Stimulated activated CD8-positive, alpha-beta memory T cell treated with anti-CD3 and anti-CD28 coated beads, Interleukin-12 subunit alpha, Interleukin-12 subunit beta, amount 100 ng/mL, for 1 hour (primary cell): ENCODE data around the gene DUS2.
"Not testable (repeated sequence)": the region's sequence is repeated elsewhere in the genome, so short reads cannot be mapped to it uniquely, and the experiment has no call there.

Source experiments
- DNase-seq: peaks from one replicate; pipeline ENCODE4 v3.0.0-alpha.2; 2020; ENCODE audit warnings: low read depth

The DUS2 gene

DNA sequence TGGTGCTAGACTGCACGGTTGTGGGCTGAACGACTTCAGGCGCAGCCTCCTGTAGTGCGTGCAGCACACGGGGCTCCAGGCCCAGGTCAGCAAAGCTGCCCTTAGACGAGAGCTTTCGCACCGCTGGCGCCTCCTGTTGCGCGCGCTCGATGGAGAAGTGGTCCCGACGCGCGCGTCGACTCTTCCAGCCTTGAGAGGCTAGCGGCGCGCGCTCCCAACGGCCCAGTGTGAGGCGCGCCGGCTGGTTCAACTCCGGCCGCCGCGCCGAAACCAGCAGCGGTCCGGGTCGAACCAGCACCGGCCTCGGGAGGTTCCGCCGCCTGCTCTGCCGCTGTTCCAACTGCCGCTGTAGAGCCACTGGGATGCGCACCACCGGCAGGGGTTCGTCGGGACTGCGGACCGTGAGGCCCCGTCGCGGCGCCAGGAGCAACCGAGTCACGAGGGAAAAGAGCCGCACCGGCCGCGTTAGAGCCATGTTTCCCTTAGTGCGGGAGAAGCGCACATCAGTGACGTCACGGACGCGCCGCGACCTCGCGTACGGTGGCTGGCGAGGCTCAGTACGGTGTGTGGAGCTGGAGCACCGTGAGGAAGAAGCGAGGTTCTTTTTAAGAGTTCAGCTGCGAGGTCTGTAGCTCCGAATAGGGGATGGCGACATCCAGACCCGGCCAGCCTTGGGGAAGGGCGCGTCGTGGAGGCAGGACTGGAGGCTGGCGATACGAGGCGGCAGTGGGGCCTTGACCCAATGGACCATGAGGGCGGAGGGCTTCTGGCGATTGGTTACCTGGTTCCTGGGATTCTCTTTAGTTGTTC, at the start of gene DUS2, which contains the start of gene DDX28:
Gene DUS2 (plus strand): TSS at position 557 of the 810 bp plus-strand sequence. CDS start 14,740 bp downstream, outside the sequence.
Gene DDX28 (minus strand): TSS at position 505 of the 810 bp plus-strand sequence. CDS start 30 bp downstream, at position 475.
- DNase-seq = peak; percentile 93

DNA sequence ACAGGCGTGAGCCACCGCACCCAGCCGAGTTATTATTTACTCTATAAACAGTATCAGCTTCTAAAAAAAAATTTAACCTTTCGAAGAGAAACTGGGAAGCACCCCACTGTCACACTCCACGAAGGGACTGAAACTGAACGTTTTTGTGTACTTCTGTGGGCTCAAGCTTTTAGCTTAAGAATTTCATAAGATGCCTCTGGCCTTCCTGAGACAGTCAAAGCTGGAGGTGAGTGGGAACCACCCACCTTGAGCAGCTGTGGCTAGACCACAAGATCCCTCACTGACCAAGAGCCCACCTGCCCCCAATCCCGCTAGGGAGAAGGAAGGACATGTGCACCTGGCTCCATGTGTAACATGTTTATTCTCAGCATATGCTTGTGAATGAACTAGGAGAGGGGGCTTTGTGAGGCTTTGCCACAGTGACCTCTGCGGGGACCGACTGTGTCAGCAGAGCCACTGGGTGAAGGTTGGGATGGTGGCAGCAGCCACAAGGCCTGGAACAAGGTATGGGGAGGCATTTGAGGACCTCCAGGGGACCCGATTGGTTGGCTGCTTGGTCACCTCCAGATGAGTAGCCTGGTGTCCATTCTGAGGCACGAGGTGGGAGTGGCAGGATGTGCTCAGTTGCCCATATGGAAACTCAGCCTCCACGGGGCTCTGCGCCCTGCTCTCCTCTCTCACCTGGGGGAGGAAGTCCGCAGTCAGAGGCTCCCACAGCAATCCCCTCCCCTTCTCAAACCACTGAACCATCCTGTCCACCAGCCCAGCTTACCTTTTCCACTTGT, 47.6 kb upstream of the DUS2 start:
- no peak for DNase-seq

DNA sequence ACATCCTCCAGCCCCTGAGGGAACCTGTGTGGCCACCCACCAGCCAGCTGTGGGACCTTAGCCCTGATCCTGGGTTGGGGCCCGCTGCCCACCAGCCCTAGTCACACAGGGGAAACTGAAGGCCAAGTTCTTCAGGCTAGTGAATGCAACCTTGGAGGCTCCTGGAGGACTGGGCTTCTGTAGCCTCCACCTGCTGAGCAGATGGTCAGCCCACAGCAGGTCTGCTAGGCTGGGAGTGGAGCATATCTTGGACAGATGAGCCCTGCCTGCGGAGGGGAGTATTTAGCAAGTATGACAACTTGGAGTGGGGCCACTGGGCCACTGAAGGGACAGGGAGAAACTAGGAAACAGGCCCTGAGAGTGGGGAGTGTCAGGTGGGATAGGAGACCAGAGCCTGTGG, 46.9 kb upstream of the DUS2 start:
- DNase-seq = no peak

DNA sequence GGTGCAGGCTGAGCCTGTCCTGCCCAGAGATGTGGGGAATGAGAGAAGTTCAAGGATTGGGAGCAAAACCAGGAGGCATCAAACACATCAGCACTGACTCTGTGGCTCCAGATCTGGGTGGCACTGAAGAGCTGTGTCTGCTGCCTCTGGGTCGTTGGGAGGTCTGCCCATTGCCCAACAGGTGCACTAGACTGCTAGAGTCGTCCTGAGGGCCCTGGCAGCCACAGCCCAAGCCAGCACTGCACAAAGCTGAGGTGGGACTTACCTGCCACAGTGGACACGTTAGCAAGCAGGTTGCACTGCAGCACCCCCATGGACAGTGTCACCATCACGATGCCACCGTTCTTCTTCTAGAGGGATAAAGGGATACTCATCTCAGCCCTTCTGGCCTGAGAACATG, 46.1 kb upstream of the DUS2 start:
- DNase-seq = no peak

DNA sequence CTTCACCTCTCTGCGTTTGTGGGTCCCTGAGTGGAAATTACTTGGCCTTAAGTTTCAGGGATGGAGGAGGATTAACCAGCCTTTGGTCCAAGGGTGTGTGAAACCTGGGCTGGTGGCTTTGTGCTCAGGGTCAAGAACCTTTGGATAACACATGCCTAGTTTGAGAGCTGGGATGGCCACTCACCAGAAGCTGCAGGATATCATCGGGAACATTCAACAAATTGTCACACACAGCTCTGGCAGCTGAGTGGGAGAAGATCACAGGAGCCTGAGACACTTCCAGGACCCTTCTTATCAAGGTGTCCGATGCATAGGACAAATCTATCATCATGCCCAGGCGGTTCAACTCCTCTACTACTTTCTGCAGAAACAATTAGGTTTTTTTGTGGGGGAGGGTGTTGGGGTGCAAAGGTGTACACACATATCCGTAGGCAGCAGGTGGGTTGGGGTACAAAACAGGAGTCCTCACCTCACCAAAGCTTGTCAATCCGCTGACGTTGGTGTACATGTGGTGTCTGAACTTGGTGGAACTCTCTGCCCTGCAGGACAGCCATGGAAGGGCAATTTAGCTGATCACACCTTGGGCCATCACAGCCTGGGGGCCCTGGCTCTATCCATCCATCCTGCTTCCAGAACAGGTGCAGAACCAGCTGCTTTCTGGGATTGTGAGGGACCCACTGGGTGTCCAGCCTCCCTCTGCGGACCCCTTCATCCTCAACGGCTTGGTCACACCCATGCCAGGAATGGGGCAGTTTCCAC, 45.4 kb upstream of the DUS2 start:
- no peak for DNase-seq

DNA sequence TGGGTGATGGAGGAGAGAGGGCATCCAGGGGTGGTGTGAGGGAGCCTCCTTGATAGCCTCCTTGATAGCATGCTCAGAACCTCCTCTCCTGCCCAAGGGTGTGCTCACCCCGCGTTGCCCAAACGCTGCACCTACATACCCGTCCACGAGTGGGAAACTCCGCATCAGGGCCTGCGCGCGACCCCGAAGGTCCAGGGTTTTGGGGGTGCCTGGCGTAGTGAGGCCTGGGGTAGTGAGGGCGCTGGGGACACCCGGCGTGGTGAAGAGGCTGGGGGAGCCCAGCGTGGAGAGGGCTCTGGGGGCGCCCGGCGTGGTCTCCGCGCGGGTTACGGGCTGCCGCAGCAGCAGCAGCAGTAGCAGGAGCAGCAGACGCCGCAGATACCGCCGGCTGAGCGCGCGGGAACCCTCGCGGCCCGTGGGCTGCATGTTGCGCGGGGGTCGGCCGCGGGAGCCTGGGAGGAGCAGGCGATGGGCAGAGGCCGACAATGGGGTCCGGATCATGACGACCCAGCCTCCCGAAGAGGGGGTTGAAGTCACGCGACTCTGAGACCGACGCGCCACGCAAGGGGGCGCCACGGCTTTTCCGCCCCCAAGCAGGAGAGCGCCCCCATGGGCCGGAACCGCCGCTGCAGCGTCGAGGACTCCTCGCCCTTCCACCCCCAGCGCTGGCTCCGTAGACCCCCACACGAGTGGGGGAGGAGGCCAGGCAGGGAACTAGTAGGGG, 43.0 kb upstream of the DUS2 start, which contains the start of gene DPEP3:
Gene DPEP3 (minus strand): TSS at position 545 of the 724 bp plus-strand sequence. CDS start 119 bp downstream, at position 426.
- DNase-seq = no peak

DNA sequence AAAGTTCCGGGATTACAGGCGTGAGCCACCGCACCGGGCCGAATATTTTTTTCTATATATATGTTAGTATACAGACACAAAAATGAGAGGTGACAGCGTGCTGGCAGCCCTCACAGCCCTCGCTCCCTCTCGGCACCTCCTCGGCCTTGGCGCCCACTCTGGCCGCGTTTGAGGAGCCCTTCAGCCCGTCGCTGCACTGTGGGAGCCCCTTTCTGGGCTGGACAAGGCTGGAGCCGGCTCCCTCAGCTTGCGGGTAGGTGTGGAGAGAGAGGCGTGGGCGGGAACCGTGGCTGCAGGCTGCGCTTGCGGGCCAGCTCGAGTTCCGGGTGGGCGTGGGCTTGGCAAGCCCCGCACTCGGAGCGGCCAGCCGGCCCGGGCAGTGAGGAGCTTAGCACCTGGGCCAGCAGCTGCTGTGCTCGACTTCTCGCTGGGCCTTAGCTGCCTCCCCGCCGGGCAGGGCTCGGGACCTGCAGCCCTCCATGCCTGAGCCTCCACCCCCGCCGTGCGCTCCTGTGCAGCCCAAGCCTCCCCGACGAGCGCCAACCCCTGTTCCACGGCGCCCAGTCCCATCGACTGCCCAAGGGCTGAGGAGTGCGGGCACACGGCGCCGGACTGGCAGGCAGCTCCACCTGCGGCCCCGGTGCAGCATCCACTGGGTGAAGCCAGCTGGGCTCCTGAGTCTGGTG, 40.9 kb upstream of the DUS2 start:
- DNase-seq = no peak

DNA sequence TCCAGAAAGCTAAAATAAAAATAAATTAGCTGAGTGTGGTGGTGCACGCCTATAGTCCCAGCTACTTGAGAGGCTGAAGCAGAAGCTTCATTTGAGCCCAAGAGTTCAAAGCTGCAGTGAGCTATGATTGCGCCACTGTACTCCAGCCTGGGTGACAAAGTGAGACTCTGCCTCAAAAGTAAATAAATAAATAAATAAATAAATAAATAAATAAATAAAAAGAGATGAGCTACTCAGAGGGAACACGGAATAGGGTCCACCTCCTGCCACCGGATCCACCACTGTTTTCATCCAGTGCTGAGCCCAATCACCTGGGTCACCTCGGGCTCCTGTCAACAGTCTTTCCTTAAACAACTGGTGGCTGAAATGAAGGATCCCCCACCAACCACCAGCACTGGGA, 36.1 kb upstream of the DUS2 start:
- DNase-seq = no peak

DNA sequence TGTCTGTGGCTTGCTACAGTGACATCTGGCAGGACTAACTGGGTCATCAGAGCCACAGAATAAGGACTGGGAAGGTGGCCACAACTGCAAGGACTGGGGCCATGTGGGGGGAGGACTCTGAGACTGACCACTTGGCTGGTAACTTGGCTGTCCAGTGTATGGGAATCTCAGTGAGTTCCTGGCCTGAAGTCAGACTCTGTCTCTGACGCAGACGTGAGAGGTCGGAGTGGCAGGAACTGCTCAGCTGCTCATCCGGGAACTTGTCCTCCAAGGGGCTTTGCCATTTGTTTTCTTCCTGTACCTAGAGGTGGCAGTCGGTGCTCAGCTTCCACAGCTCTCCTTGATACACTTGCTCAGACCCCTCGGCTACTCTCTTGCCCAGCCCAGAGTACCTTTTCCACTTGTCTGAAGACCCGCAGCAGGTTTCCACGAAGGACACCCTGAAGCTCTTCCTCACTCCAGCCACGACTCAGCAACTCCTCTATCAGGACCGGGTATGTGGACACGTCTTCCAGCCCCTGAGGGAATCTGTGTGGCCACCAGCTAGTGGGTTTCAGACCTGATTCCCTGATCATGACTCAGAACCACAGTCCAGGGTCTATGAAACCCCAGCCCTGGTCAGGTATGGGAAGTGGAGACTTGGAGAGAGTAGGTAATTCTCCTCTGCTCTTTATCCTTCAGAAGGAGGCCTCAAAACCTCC, 35.5 kb upstream of the DUS2 start:
- no peak for DNase-seq

DNA sequence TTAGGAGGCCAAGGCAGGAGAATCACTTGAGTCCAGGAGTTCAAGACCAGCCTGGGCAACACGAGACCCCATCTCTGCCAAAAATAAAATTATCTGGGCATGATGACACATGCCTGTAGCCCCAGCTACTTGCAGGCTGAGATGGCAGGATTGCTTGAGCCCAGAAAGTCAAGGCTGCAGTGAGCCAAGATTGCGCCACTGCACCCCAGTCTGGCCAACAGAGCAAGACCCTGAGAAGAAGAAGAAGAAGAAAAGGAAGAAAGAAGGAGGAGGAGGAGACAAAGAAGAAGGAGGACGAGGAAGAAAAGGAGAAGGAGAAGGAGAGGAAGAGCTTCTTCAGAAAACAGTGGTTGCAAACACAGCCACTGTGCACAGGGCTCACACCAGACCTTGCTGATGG, 34.4 kb upstream of the DUS2 start:
- DNase-seq = no peak

DNA sequence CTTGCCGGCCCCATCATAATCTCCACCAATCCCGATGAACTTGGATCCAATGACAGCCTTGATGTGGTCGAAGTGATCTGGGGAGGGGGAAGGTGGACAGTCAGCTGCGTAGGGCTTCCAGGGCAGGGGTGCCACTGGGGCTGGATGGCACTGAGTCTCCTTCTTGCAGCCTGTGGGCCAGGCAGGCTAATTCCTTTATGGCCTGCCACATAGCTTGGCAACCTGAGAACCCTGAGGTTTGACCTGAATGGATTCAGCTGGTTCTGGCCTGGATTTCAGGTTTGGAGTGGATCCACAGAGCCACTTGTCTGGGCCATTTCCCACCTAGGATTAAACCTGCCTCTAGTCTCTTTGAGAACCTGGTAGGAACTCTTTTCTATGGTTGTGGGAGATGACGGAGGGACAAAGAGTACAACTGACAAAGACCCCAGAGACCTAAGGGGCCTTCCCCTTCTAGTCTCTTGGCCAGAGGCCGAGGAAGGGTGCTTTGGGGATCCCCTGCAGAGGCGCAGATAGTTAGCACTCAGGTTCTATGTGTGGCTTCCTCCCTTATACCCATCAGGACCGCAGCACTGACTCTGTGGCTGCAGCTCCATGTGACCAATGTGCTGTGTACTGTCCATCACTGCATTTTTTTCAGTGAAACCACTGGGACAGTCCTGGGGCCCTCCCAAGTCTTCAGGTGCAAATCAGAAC, 33.6 kb upstream of the DUS2 start:
- no peak for DNase-seq

DNA sequence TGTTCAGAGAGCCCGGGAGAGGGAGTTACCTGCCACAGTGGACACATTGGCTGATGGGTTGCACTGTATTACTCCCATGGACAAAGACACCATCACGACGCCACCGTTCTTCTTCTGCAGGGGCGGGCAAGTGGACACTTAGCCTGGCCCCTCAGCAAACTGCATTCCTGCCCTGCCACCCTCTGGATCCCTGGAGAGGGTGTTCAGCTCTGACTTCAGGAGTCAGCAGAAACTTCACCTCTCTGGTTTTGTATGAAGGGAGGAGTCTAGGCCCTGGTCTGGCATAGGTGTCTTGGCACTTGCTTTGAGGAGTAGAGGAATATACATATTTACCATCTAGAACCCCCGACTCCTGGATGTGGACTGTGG, 33.1 kb upstream of the DUS2 start:
- no peak for DNase-seq

DNA sequence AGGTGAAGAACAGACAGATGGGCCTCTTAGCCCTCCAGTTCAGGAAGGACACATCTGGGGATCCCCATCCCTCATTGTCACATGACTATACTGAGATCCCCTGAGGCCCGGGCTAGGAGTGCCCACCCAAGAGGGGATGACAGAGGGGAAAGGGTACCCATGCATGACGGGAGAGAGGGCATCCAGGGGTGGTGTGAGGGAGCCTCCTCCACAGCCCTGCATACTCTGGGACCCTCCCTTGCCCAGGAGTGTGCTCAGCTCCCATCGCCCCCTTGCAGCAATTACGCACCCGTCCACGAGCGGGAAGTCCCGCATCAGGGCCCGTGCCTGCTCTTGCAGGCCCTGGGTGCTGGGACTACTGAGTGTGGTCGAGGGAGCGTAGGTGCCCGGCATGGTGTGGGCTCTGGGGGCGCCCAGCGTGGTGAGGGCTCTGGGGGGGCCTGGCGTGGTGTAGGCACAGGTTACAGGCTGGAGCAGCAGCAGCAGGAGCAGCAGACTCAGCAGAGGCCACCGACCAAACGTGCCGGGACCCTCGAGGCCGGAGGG, 30.4 kb upstream of the DUS2 start:
- DNase-seq = no peak

DNA sequence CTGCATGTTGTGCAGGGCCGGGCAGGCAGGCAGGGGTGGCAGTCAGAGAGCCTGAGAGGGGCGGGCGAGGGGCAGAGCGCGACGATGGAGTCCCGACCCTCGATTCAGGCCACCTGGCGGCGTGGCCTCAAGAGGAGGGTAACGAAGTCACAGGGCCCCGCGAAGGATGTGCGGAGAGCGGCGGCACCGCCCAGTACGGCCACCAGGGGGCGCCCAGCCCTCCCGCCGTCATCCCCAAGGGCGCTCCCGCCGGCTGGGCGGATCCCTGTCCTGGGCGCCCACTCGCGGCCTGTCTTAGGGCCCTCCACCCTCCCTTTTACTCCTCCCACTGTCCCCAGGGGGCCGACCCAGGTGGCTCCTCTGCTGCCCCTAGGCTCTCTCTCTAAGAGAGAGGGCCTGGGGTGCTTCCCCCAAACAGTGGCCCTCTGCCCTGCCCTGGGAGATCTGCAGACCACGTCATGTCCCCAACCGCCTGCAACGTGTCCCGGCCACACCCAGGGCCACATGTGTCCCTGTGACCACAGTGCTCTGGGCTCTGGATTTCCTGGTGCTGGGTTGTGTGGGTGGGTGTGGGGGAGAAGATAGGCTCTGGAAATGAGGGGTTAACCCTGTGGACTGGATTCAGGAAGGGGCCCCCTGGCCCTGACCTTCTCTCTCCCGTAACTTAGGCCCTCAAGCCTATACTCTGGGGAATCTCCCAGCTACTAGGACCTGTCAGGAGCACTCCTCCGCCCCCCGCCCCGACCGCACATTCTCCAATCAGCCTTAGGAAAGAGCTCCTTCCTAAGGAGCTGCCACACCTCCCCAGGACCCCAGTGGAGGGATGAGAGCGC, 29.7 kb upstream of the DUS2 start:
- peak; percentile 66 for DNase-seq

DNA sequence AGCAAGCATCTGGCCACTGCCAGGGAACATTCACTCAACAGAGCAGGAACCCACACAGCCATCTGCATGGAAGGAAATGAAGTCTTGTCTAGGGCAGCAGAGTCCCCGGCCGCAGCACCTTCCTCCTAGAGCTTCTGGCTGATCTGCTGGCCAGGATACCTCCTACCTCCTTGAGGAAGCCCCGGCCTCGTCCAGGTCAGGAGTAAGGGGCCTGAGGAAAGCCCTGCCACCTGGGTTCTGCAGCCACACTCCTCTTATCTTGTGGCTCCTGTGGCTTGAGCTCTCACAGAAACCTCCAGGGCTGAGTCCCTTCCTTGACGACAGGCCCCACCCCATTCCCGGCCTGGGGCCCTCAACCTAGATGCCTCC, 29.1 kb upstream of the DUS2 start:
- DNase-seq = not testable (repeated sequence)

DNA sequence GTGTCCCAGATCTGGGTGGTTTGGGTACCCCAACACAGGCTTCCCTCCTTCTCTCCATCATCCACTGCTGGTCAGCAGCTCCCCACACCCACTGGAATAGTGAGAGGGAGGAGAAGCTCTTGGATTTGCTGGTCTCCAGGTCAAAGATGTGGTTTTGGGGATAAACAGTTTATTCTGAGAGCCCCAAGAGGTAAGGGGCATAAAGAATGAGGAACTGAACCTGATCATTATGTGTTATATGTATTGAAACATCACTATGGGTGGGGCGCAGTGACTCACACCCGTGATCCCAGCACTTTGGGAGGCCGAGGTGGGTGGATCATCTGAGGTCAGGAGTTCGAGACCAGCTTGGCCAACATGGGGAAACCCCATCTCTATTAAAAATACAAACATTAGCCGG, 27.7 kb upstream of the DUS2 start:
- no peak for DNase-seq

DNA sequence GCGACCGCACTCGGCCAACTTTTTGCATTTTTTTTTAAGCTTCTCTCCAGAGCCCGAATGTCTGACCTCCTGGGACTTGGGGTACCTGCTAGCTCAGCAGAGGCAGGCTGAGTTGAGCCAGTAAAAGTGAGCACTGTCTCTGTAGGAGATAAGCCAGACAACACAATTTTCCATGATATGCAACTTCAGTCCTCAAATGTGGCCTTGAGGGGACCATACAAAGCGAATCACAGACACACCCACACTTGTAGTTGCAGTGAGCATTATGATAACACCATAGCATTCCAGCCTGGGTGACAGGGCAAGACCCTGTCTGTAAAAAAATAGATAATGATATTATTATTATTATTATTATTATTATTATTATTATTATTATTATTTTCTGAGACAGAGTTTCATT, 26.4 kb upstream of the DUS2 start:
- no peak for DNase-seq

DNA sequence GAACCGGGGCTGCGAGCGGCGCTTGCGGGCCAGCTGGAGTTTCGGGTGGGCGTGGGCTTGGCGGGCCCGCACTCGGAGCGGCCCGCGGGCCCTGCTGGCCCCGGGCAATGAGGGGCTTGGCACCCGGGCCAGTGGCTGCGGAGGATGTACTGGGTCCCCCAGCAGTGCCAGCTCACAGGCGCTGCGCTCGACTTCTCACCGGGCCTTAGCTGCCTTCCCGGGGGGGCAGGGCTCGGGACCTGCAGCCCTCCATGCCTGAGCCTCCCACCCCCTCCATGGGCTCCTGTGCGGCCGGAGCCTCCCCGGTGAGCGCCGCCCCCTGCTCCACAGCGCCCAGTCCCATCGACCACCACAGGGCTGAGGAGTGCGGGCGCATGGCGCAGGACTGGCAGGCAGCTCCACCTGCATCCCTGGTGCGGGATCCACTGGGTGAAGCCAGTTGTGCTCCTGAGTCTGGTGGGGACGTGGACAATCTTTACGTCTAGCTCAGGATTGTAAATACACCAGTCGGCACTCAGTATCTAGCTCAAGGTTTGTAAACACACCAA, 24.8 kb upstream of the DUS2 start:
- DNase-seq = not testable (repeated sequence)
